ENCODE data around the gene EGLN2.
"Not testable (repeated sequence)": the region's sequence is repeated elsewhere in the genome, so short reads cannot be mapped to it uniquely, and the experiment has no call there.

- TF ChIP-seq POLR2A, SPI1, POLR2AphosphoS5 (IDR thresholded peaks at IDR 0.05; ENCODE audit: low read depth, low read length): not testable (repeated sequence)
These were observed 27.9 kb downstream of the EGLN2 start for GRCh38 chr19:40826699-40827385.

All from GM12891 (cell line).